WTC11 (cell line): ENCODE results near the gene PAPOLA. TPM values are rescaled to one million over a fixed set of nuclear protein-coding genes. Genes with fewer than 3 reads are reported as not detected.
A peak's percentile ranks its signal among the peaks of the same experiment; 100 is the strongest.

Experiments
- ATAC-seq: fragments of 200-7000 bp; cut with Tn5 transposase; 2 replicates; pipeline ENCODE4 v1.10.0; 2021; ENCODE audit warnings: mild to moderate bottlenecking, moderate library complexity
- CTCF ChIA-PET: fragments of 300-600 bp; sonication (Branson Sonifier 250); formaldehyde crosslinking; loops from one replicate; lab custom pipeline; 2021; ENCODE audit warnings: antibody characterized with exemption; lab: Charles Lee
- POLR2A ChIA-PET: fragments of 350-600 bp; sonication (Branson Sonifier 250); formaldehyde crosslinking; loops from one replicate; lab custom pipeline; 2021; ENCODE audit warnings: antibody characterized with exemption; lab: Charles Lee
- DNase-seq: peaks from one replicate; pipeline ENCODE4 v3.0.0; 2021; ENCODE audit warnings: low spot score
- H3K27ac Mint-ChIP-seq: 2 replicates; pipeline ENCODE4 v1.8.0; 2021; ENCODE audit warnings: mixed read lengths
- H3K27me3 Mint-ChIP-seq: 2 replicates; pipeline ENCODE4 v1.8.0; 2021; ENCODE audit warnings: low read depth, mild to moderate bottlenecking, moderate library complexity, mixed read lengths
- H3K36me3 Mint-ChIP-seq: 2 replicates; pipeline ENCODE4 v1.8.0; 2021; ENCODE audit warnings: mixed read lengths
- H3K4me1 Mint-ChIP-seq: 2 replicates; pipeline ENCODE4 v1.8.0; 2022; ENCODE audit warnings: mixed read lengths
- H3K4me3 Mint-ChIP-seq: 2 replicates; pipeline ENCODE4 v1.8.0; 2021; ENCODE audit warnings: mild to moderate bottlenecking, moderate library complexity, mixed read lengths
- H3K9me3 Mint-ChIP-seq: 2 replicates; pipeline ENCODE4 v1.8.0; 2021; ENCODE audit warnings: mixed read lengths
- GABPB1 ChIP-seq: sonication (generic); formaldehyde crosslinking; IDR thresholded peaks from 2 replicates; pipeline ENCODE4 v1.8.1; 2023; ENCODE audit warnings: mild to moderate bottlenecking, missing genetic modification reagents
- GTF2I ChIP-seq: fragments of 250-450 bp; sonication (Bioruptor Pico); conservative IDR thresholded peaks from 2 replicates; pipeline ENCODE4 v1.4.0; 2021; ENCODE audit warnings: mild to moderate bottlenecking
- NR3C1 ChIP-seq: sonication (generic); formaldehyde crosslinking; conservative IDR thresholded peaks from 2 replicates; pipeline ENCODE4 v1.8.1; 2023; ENCODE audit warnings: low read depth, mild to moderate bottlenecking, missing genetic modification reagents
- total RNA-seq: library from RNA; stranded (reverse); gene quantifications from 3 replicates; pipeline ENCODE4 v1.2.3, GENCODE V29; 2021

The PAPOLA gene
- total RNA-seq, 1 experiment from 2014 or later = 210 TPM

DNA sequence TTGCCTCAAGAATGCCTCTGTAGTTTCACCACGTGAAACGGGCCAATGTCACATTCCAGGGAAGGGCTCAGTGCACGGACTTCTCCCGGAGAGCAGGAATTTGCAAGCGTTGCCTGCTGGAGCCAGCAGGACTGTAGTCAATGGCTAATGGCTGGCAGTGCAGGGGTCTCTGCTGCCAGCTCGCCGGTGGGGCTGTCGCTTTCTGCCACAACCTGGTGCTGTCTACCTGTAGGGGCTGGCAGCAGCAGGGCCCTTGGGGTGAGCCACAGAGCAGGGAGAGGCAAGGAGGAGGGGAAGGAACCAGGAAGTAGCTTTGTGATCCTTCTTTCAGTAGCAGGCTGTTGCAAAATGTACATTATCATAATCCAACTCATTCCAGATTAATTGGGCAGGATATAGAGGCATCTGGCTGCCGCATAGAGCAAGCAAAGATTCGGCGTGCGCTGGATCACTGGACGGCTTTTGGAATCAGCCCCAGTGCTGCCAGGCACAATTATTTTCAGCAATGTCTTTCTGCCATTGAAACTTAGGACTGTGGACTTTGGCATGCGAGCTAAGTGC is 114.1 kb downstream of the PAPOLA start:
- DNase-seq (peak; percentile 26), ATAC-seq (peak; percentile 39)
- no peaks in the 10 kb centered on the region for H3K9me3 Mint-ChIP-seq
- H3K27ac Mint-ChIP-seq = no peak overlapping the region
- CTCF ChIA-PET = interaction anchor here (0.7 kb wide), 1 partner anchor 125 kb away, joined by 3 read pairs; no protein-coding TSS in a partner anchor
- H3K36me3 Mint-ChIP-seq = no peaks in the 10 kb centered on the region
- peaks cover 10% of the 10 kb centered on the region for H3K4me1 Mint-ChIP-seq
- POLR2A ChIA-PET = interaction anchor here (0.9 kb wide), 1 partner anchor 8 kb away, joined by 3 read pairs; no protein-coding TSS in a partner anchor
- H3K27me3 Mint-ChIP-seq = no peaks in the 10 kb centered on the region; the same call in 1 of the 2 replicates
- H3K4me3 Mint-ChIP-seq = no peak overlapping the region
- TF ChIP-seq NR3C1 (CRISPR knock-in tag) (no peak), GABPB1 (no peak), GTF2I (no peak)

Other genes starting within 250 kb of the PAPOLA start
- gene BDKRB1, start 246.2 kb upstream of the PAPOLA start, total RNA-seq = 0.11 to 0.27 TPM in 2 of 3 replicates, not detected in the other
- 10.0 to 10.3 TPM (median 10.3 TPM) in 3 replicates for gene ATG2B, start 139.0 kb upstream of the PAPOLA start, total RNA-seq
- gene GSKIP, start 138.9 kb upstream of the PAPOLA start, total RNA-seq = 41.4 to 43.9 TPM (median 43.0 TPM) in 3 replicates
- 6.4 to 8.4 TPM (median 6.6 TPM) in 3 replicates for gene AK7, start 110.3 kb upstream of the PAPOLA start, total RNA-seq